Activated CD4-positive, alpha-beta T cell treated with anti-CD3 and anti-CD28 coated beads for 36 hours (primary cell): ENCODE results near the gene BBS9. TPM values are rescaled to one million over a fixed set of nuclear protein-coding genes. Genes with fewer than 3 reads are reported as not detected.
A peak's percentile ranks its signal among the peaks of the same experiment; 100 is the strongest.

Experiments used
- ATAC-seq: fragments of 200-7000 bp; cut with Tn5 transposase; one replicate; pipeline ENCODE4 v1.10.0; 2021; ENCODE audit warnings: mild to moderate bottlenecking, moderate library complexity
- CTCF ChIA-PET: fragments of 350-600 bp; sonication (Branson Sonifier 250); formaldehyde crosslinking; loops from one replicate; lab custom pipeline; 2021; ENCODE audit warnings: antibody characterized with exemption; lab: Charles Lee
- POLR2A ChIA-PET: fragments of 350-600 bp; sonication (Branson Sonifier 250); formaldehyde crosslinking; loops from one replicate; lab custom pipeline; 2021; ENCODE audit warnings: antibody characterized with exemption, inconsistent platforms; lab: Charles Lee
- DNase-seq: peaks from one replicate; pipeline ENCODE4 v3.0.0-alpha.2; 2020
- H3K27ac Mint-ChIP-seq: one replicate; pipeline ENCODE4 v1.8.0; 2021; ENCODE audit warnings: mixed read lengths
- H3K27me3 Mint-ChIP-seq: one replicate; pipeline ENCODE4 v1.8.0; 2021; ENCODE audit warnings: mixed read lengths
- H3K36me3 Mint-ChIP-seq: one replicate; pipeline ENCODE4 v1.8.0; 2021; ENCODE audit warnings: low read depth, mixed read lengths
- H3K4me1 Mint-ChIP-seq: one replicate; pipeline ENCODE4 v1.8.0; 2021; ENCODE audit warnings: mixed read lengths
- H3K4me3 Mint-ChIP-seq: one replicate; pipeline ENCODE4 v1.8.0; 2021; ENCODE audit warnings: mild to moderate bottlenecking, moderate library complexity, mixed read lengths
- H3K9me3 Mint-ChIP-seq: one replicate; pipeline ENCODE4 v1.8.0; 2021; ENCODE audit warnings: low read depth, mixed read lengths
- intact Hi-C, 2 experiments: fragments of 100-400 bp; cut with DNase I in 1 of 2; cut with micrococcal nuclease in 1 of 2; formaldehyde crosslinking; loops; one replicate each; pipeline versions ENCODE4 v1.14.2 to v1.15.1; 2022 to 2024; cut with DNase I, micrococcal nuclease
- total RNA-seq, 2 experiments: library from RNA; stranded (reverse); gene quantifications; one replicate each; pipeline ENCODE4 v1.2.3, GENCODE V29; 2021

Gene BBS9
- total RNA-seq, 2 experiments from 2014 or later = 4.1 to 9.9 TPM

DNA sequence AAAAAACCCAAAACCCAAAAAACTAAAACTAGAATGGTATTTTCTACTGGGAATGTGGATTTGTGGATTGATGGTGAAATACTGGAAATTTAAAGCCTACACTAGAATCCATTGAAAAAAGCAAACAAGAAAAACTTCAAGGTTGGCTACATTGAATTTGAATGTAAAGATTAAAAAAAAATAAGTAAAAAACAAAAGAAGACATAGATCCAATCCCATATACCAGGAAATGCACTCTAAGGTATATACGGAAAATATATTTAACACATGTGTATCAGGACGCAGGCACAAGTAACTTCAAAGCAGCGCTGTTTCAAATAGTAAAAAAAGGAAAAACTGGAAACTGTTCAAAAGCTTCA, 754 bp upstream of the BBS9 start:
- no peaks in the 10 kb centered on the region for H3K27me3 Mint-ChIP-seq
- no peaks in the 10 kb centered on the region for H3K9me3 Mint-ChIP-seq
- peaks cover under 1% of the 10 kb centered on the region for H3K36me3 Mint-ChIP-seq
- H3K4me1 Mint-ChIP-seq = peaks cover 16% of the 10 kb centered on the region
- ChIA-PET CTCF (interaction anchor here (0.6 to 1.3 kb wide), 5 partner anchors 19 to 282 kb away, joined by 3 to 4 read pairs (median 4); partner anchors contain the start of gene RP9), POLR2A (no interaction called here)
- ATAC-seq (no peak), DNase-seq (no peak)
- H3K4me3 Mint-ChIP-seq = peak overlapping the region; percentile 95
- intact Hi-C loops = loop anchor here in 1 of 2 experiments (2.0 to 5.0 kb wide), 4 partner anchors 20 to 634 kb away; partner anchors contain the start of genes AVL9, KBTBD2, NT5C3A and RP9
- H3K27ac Mint-ChIP-seq = peak overlapping the region; percentile 89

DNA sequence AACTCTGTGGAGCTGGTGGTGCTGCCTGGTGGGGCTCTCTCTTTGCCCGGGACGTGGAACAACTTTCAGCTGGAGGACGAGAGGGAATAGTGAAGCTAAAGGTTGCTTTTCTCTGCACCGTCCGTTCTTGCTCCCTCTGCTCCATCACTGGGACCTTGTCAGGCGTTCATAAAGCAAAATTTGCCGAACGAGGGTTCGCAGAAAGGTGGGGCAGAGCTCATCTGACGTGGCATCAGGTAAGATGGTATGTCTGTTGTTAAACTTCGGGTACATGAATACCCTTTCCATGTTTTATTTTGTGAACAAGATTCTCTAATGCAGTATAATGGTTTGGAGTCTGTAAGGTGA, 416 bp downstream of the BBS9 start:
- H3K4me3 Mint-ChIP-seq = peak overlapping the region; percentile 95
- ChIA-PET POLR2A (no interaction called here), CTCF (interaction anchor here (1.1 to 1.3 kb wide), 4 partner anchors 20 to 284 kb away, joined by 3 to 4 read pairs (median 4); partner anchors contain the start of gene RP9)
- H3K9me3 Mint-ChIP-seq = no peaks in the 10 kb centered on the region
- H3K27me3 Mint-ChIP-seq = no peaks in the 10 kb centered on the region
- H3K4me1 Mint-ChIP-seq = peaks cover 16% of the 10 kb centered on the region
- intact Hi-C loops = loop anchor here (1.0 to 5.0 kb wide), 13 partner anchors 20 to 639 kb away; partner anchors contain the start of genes AVL9 (in 2 of the 2), RP9 (in 2 of the 2), KBTBD2 (in 1 of the 2) and LSM5 (in 1 of the 2)
- DNase-seq (peak; percentile 33), ATAC-seq (peak; percentile 7)
- peaks cover 4% of the 10 kb centered on the region for H3K36me3 Mint-ChIP-seq
- peak overlapping the region; percentile 89 for H3K27ac Mint-ChIP-seq

DNA sequence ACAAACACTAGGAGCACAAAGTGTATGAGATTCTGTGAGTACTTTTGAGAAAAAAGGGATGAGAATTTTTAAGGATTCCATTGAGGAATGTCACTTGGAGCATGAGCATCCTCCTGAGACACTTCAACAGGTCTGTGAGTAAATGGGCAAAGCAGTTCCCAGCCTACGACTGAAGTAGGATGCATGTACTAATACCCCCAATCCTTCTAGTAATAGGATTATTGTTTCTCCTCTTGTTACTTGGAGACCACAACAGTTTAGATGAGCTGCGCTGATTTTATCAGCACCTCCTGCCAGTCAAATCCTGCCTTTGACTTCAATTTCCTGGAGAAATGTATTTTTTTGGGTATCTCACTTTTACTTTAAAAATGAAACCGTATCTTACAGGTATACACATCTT, 820 bp downstream of the BBS9 start:
- ATAC-seq (no peak), DNase-seq (peak; percentile 14)
- ChIA-PET CTCF (interaction anchor here (1.1 to 1.8 kb wide), 5 partner anchors 19 to 284 kb away, joined by 3 to 6 read pairs (median 3); partner anchors contain the start of gene RP9), POLR2A (no interaction called here)
- Mint-ChIP-seq H3K27me3 (no peaks in the 10 kb centered on the region), H3K9me3 (no peaks in the 10 kb centered on the region), H3K36me3 (peaks cover 5% of the 10 kb centered on the region), H3K27ac (peak overlapping the region; percentile 89), H3K4me1 (peaks cover 16% of the 10 kb centered on the region), H3K4me3 (peak overlapping the region; percentile 95)
- intact Hi-C loops = no loop called here

DNA sequence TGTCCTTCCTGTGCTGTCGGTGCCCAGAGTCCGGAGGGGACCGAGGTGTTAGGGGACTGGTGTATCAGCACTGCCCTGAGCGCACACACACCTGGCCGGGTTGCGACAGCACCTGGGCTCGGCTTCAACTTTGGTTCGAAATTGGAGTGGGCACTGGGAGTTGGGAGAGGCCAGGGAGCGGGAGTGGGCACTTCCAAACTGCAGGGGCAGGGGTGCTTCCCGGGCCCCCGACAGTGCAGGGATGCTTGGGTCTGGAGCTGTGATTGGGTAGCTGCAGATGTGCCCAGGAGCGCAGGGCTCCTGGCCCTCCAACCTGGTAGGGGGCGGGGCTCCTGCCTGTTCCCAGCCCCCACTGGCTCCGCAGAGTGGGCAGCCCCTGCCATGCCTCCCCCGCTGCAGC, 7.7 kb downstream of the BBS9 start:
- Mint-ChIP-seq H3K9me3 (peaks cover 6% of the 10 kb centered on the region), H3K27ac (no peak overlapping the region), H3K36me3 (peaks cover 11% of the 10 kb centered on the region), H3K4me1 (peaks cover under 1% of the 10 kb centered on the region), H3K27me3 (no peaks in the 10 kb centered on the region), H3K4me3 (no peak overlapping the region)
- ChIA-PET POLR2A (no interaction called here), CTCF (interaction anchor here (1.0 kb wide), 1 partner anchor 23 kb away, joined by 3 read pairs; no protein-coding TSS in a partner anchor)
- intact Hi-C loops = no loop called here
- no peak for ATAC-seq
- no peak for DNase-seq

DNA sequence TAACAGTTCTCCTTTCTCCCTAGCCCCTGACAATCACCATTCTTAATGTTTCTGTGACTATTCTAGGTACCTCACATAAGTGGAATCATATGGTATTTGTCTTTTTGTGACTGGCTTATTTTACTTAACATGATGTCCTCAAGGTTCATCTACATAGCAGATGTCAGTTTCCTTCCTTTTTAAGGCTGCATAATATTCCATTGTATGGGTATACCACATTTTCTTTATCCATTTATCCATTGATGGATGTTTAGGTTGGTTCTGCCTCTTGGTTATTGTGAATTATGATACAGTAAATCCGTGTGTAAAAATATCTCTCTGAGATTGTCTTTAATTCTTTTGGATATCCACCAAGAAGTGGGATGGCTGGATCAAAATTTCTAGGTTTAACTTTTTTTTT, 13.2 kb downstream of the BBS9 start:
- no peak for DNase-seq
- Mint-ChIP-seq H3K27me3 (no peaks in the 10 kb centered on the region), H3K27ac (no peak overlapping the region), H3K9me3 (peaks cover 4% of the 10 kb centered on the region), H3K4me1 (peaks cover 2% of the 10 kb centered on the region), H3K4me3 (no peak overlapping the region), H3K36me3 (peaks cover 9% of the 10 kb centered on the region)
- ChIA-PET POLR2A (no interaction called here), CTCF (no interaction called here)
- ATAC-seq = no peak
- intact Hi-C loops = no loop called here

DNA sequence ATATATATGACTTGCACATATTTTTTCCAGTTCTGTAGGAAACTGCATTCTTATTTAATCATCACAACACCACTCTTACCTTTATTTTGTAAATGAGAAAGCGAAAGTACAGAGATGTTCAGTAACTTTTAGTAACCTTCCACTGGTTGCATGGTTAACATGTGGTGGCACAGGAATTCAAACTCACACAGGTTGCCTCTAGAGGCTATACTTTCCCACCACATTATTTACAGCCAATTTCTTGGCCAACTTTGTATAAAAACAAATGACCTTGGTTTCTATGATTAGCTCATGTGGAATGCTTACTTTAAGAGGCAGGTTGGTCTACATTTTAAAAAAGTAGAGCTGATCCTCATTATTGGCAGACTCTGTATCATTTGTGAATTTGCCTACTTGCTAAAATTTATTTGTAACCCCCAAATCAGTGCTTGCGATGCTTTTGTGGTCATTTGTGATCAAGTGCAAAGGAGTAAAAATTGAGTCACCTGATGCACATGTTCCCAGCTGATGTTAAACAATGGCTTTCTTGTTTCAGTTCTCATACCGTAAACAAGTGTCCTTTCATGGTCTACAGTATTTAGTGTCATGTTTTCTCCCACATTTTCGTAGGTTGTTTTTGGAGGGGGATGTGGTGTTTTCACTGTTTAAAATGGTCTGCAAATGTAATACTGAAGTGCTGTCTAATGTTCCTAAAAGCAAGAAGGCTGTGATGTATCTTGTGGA, 14.8 kb downstream of the BBS9 start:
- DNase-seq (no peak), ATAC-seq (no peak)
- Mint-ChIP-seq H3K36me3 (peaks cover 9% of the 10 kb centered on the region), H3K27me3 (no peaks in the 10 kb centered on the region), H3K4me1 (peaks cover 2% of the 10 kb centered on the region), H3K9me3 (peaks cover 4% of the 10 kb centered on the region), H3K4me3 (no peak overlapping the region), H3K27ac (no peak overlapping the region)
- intact Hi-C loops = no loop called here
- ChIA-PET POLR2A (no interaction called here), CTCF (no interaction called here)

DNA sequence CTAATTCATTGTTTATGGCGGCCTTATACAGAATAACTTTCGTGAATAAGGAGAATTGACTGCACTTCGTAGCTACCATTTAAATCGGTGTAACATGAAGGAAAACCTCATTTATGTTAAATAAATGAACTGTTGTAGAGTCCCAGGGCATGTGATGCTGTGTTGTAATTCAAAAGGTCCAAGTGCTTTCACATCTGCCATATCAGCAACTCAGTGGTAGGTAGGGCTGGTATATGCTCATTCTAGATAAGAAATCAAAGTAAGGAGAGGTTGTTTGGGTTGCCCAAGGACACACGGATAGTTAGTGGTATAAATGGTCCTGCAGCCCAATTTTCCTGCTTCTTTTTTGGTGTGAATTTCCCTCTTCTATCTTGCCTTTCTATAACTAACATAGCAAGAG, 15.8 kb downstream of the BBS9 start:
- intact Hi-C loops = no loop called here
- peaks cover 9% of the 10 kb centered on the region for H3K36me3 Mint-ChIP-seq
- ATAC-seq = no peak
- no peaks in the 10 kb centered on the region for H3K27me3 Mint-ChIP-seq
- no peak overlapping the region for H3K4me3 Mint-ChIP-seq
- peaks cover 4% of the 10 kb centered on the region for H3K9me3 Mint-ChIP-seq
- ChIA-PET CTCF (no interaction called here), POLR2A (no interaction called here)
- DNase-seq = no peak
- H3K4me1 Mint-ChIP-seq = peaks cover 2% of the 10 kb centered on the region
- H3K27ac Mint-ChIP-seq = no peak overlapping the region

DNA sequence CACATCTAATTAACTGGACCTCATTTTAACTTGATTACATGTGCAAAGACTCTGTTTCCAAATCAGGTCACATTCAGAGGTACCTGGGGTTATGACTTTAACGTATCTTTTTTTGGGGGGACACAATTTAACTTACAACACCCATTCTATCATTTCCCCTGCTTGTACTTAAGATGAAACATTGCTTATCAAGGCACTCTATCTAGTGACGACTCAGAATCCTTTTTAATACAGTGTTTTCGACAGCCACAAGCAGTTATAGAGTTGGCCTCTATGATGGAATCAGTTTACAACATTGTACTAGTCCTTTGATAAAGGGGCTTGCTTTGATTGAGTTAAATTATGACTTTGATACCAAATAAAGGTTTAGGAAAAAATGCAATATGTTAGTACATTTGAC, 22.7 kb downstream of the BBS9 start:
- ChIA-PET POLR2A (interaction anchor here (0.6 kb wide), 1 partner anchor 11 kb away, joined by 4 read pairs; no protein-coding TSS in a partner anchor), CTCF (no interaction called here)
- no peaks in the 10 kb centered on the region for H3K9me3 Mint-ChIP-seq
- intact Hi-C loops = no loop called here
- no peak overlapping the region for H3K4me3 Mint-ChIP-seq
- DNase-seq (no peak), ATAC-seq (no peak)
- H3K27ac Mint-ChIP-seq = no peak overlapping the region
- no peaks in the 10 kb centered on the region for H3K4me1 Mint-ChIP-seq
- H3K27me3 Mint-ChIP-seq = no peaks in the 10 kb centered on the region
- no peaks in the 10 kb centered on the region for H3K36me3 Mint-ChIP-seq

DNA sequence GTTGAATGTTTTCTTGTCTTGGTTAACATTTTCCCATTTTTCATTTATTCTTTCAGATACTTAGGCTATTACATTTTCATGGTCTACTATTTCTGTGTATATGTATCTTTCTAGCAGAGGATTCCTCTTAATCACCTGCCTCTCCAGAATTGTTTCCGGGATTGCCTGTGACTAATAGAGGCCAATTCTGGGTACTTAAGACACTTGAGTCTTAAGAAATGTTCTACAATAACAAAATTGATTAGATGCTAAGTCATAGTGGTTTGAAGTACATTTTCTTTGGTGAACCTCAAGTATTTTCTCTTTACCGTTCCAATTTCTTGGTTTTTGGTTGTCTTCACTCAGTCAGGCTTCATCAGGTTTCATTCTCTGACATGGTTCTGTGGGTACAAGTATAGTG, 26.4 kb downstream of the BBS9 start:
- peaks cover 7% of the 10 kb centered on the region for H3K36me3 Mint-ChIP-seq
- CTCF ChIA-PET = no interaction called here

DNA sequence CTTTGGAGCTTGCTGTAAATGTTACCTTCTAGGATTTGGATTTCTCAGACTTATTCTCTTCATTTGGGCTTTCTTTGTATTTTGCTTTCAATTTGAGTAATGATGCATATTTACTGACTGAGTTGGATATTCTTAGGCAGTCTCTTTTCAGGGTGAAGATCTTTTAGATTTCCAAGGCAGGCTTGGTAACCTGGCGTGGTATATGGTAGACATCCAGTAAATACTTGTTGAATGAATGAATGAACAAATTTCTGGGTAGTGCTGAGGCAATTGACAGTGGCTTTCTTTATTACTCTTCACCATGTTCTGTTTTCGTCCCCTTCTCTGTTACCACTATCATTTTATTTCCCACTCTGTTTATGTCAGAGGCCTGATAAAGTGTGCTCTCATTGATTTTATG, 27.1 kb downstream of the BBS9 start:
- Mint-ChIP-seq H3K27ac (no peak overlapping the region), H3K9me3 (no peaks in the 10 kb centered on the region), H3K36me3 (peaks cover 11% of the 10 kb centered on the region), H3K4me3 (no peak overlapping the region), H3K4me1 (no peaks in the 10 kb centered on the region), H3K27me3 (no peaks in the 10 kb centered on the region)
- no peak for DNase-seq
- intact Hi-C loops = no loop called here
- CTCF ChIA-PET = interaction anchor here (0.6 kb wide), 1 partner anchor 28 kb away, joined by 4 read pairs; no protein-coding TSS in a partner anchor
- no peak for ATAC-seq
- POLR2A ChIA-PET = no interaction called here

More for the DNA sequence above, 26.4 kb downstream of the BBS9 start:
- no peak for ATAC-seq
- Mint-ChIP-seq H3K9me3 (no peaks in the 10 kb centered on the region), H3K4me3 (no peak overlapping the region), H3K4me1 (no peaks in the 10 kb centered on the region), H3K27me3 (no peaks in the 10 kb centered on the region), H3K27ac (no peak overlapping the region)
- no peak for DNase-seq
- POLR2A ChIA-PET = interaction anchor here (0.6 kb wide), 1 partner anchor 42 kb away, joined by 3 read pairs; no protein-coding TSS in a partner anchor
- intact Hi-C loops = no loop called here

DNA sequence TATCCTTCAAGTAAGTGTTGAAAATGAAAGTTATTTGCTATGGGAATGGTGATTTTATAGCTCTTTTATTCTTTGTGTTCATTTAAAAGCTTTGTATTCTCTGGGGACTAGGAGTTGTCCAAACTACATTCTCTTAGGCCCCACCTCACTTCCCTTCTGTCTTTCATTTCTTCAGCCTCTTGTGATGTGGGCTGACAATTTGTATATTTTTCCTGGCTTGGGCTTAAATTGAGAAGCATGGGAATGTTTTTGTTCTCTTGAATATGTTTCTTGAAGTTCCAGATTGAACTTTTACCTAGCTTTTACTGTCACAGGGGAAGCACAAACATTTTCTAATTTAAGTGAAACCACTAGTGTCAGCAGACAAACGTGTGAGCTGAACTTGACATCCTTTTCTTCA, 27.9 kb downstream of the BBS9 start:
- H3K9me3 Mint-ChIP-seq = peaks cover 4% of the 10 kb centered on the region
- H3K27ac Mint-ChIP-seq = no peak overlapping the region
- peaks cover 19% of the 10 kb centered on the region for H3K36me3 Mint-ChIP-seq
- H3K4me1 Mint-ChIP-seq = no peaks in the 10 kb centered on the region
- intact Hi-C loops = no loop called here
- DNase-seq (no peak), ATAC-seq (no peak)
- no peaks in the 10 kb centered on the region for H3K27me3 Mint-ChIP-seq
- ChIA-PET CTCF (interaction anchor here (0.6 kb wide), 1 partner anchor 275 kb away, joined by 3 read pairs; no protein-coding TSS in a partner anchor), POLR2A (no interaction called here)
- H3K4me3 Mint-ChIP-seq = no peak overlapping the region

DNA sequence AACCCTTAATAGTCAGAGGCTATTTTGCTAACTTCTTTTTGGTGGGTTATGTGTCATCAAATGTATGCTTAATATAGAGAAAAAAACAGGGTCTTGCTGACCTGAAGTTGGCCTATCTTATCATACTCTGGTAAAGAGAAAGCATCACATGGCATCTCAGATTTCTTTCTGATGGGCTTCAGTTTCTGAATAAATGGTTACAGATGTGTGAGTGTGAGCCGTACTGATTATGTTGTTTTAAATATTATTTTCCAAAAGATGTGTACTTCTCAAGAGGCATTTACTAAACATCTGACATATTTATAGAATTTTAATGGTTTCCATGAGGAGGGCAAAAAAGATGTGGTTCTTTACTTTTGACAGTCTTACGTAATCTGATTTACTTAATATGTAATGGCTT, 28.4 kb downstream of the BBS9 start:
- Mint-ChIP-seq H3K36me3 (peaks cover 21% of the 10 kb centered on the region), H3K9me3 (peaks cover 4% of the 10 kb centered on the region), H3K4me1 (no peaks in the 10 kb centered on the region), H3K4me3 (no peak overlapping the region), H3K27me3 (no peaks in the 10 kb centered on the region), H3K27ac (no peak overlapping the region)
- ChIA-PET CTCF (no interaction called here), POLR2A (no interaction called here)
- DNase-seq = no peak
- ATAC-seq = no peak
- intact Hi-C loops = no loop called here
